DND-41 (cell line): Measurements from ENCODE around the gene GRHL3.

Source experiments
- CTCF ChIP-seq: IDR thresholded peaks from 2 replicates; pipeline ENCODE4 v1.5.1; 2012; ENCODE audit warnings: borderline replicate concordance, low read length, moderate library complexity, mild to moderate bottlenecking; ENCODE audit not compliant: poor library complexity, severe bottlenecking; ENCODE audit errors: extremely low read depth
- EZH2 ChIP-seq: IDR thresholded peaks from 3 replicates; pipeline ENCODE4 v1.6.1; 2012; ENCODE audit warnings: borderline replicate concordance, low read depth, mild to moderate bottlenecking, moderate library complexity, low read length, inconsistent platforms; ENCODE audit not compliant: severe bottlenecking

- peak; percentile 88 for TF ChIP-seq CTCF
- TF ChIP-seq EZH2, result no peak
These were observed 72.0 kb downstream of the GRHL3 start for GRCh38 chr1:24390924-24391782.
